ENCODE results near the gene SUGP1.

Gene SUGP1

DNA sequence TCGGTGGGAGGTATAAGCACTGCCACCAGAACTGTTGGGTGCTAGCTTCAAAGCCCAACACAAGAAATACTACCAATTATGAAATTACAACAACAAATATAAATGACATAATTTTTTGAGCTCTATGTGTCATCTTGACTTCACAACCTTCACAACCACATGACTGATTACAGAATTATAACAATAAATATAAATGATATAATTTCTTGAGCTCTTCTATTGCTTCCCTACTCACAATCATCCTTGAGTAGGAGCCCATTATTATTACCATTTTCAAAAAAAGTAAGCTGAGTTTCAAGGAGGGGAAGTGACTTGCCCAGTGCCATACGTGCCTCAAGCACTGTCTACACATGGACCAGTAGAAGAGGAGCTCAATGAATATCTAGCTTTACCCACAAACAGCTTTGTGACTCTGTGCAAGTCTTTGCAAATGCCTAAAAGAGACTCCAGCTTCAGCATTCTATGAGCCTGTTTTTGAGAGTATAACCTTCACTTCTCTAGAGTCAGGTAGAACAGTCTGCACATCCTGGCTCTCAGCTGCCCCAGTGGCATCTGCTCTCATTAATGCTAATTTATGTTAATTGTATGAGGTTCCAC lies 86.0 kb downstream of the SUGP1 start:
- Histone ChIP-seq H3K4me1 (ENCODE audit: insufficient read depth, poor library complexity, severe bottlenecking) (no peaks in the 10 kb centered on the region), H3K27me3 (ENCODE audit: insufficient read depth, poor library complexity, severe bottlenecking) (no peaks in the 10 kb centered on the region), H3K27ac (ENCODE audit: poor library complexity, severe bottlenecking) (no peak overlapping the region), H3K36me3 (ENCODE audit: low read depth) (no peaks in the 10 kb centered on the region), H3K9me3 (ENCODE audit: severe bottlenecking) (peaks cover 11% of the 10 kb centered on the region), H3K4me3 (ENCODE audit: severe bottlenecking) (no peak overlapping the region)
- ATAC-seq (ENCODE audit: low read depth) (no peak), DNase-seq (ENCODE audit: low spot score) (no peak)
- no peak for TF ChIP-seq CTCF (IDR thresholded peaks at IDR 0.05; ENCODE audit: poor library complexity, severe bottlenecking)

GRCh38 chr19:19232261-19232721 lies 88.0 kb downstream of the SUGP1 start:
- DNase-seq (ENCODE audit: low spot score) (no peak), ATAC-seq (ENCODE audit: low read depth) (no peak)
- Histone ChIP-seq H3K36me3 (ENCODE audit: low read depth) (no peaks in the 10 kb centered on the region), H3K4me3 (ENCODE audit: severe bottlenecking) (no peak overlapping the region), H3K4me1 (ENCODE audit: insufficient read depth, poor library complexity, severe bottlenecking) (no peaks in the 10 kb centered on the region), H3K27ac (ENCODE audit: poor library complexity, severe bottlenecking) (no peak overlapping the region), H3K27me3 (ENCODE audit: insufficient read depth, poor library complexity, severe bottlenecking) (no peaks in the 10 kb centered on the region), H3K9me3 (ENCODE audit: severe bottlenecking) (peaks cover 11% of the 10 kb centered on the region)
- TF ChIP-seq CTCF (IDR thresholded peaks at IDR 0.05; ENCODE audit: poor library complexity, severe bottlenecking) = no peak

DNA sequence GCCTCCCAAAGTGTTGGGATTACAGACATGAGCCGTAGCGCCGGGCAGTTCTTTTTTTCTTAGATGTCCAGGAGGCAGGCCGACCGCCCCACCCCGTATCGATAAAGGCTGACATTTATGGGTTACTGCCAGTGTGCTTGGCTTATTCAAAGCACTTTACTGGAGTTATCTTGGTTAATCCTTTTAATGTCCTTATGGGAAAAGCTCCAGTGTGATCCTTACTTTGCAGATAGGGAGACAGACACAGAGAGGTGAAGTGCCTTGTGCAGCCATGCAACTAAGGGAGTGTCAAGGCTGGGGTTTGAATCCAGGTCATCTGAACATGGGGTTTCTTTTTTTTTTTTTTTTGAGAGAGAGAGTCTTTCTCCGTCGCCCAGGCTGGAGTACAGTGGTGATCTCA lies 89.3 kb downstream of the SUGP1 start:
- Histone ChIP-seq H3K27me3 (ENCODE audit: insufficient read depth, poor library complexity, severe bottlenecking) (no peaks in the 10 kb centered on the region), H3K27ac (ENCODE audit: poor library complexity, severe bottlenecking) (no peak overlapping the region), H3K36me3 (ENCODE audit: low read depth) (no peaks in the 10 kb centered on the region), H3K4me1 (ENCODE audit: insufficient read depth, poor library complexity, severe bottlenecking) (no peaks in the 10 kb centered on the region), H3K9me3 (ENCODE audit: severe bottlenecking) (peaks cover 11% of the 10 kb centered on the region), H3K4me3 (ENCODE audit: severe bottlenecking) (no peak overlapping the region)
- TF ChIP-seq CTCF (IDR thresholded peaks at IDR 0.05; ENCODE audit: poor library complexity, severe bottlenecking) = no peak
- ATAC-seq (ENCODE audit: low read depth) = no peak
- DNase-seq (ENCODE audit: low spot score) = no peak

DNA sequence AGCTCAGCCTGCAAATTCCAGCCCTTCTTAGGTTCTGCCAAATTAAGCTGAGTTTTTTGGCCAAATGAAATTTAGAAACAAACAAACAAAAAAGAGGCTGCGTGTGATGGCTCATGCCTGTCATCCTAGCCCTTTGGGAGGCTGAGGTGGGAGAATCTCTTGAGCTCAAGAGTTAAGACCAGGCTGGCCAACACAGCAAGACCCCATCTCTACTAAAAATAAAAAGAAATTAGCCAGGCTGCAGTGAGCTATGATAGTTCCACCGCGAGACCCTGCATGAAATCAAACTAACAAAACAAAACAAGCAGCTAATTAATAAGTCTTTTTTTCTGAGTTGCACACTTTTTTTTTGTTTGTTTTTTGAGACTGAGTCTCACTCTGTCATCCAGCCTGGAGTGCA lies 90.6 kb downstream of the SUGP1 start:
- TF ChIP-seq CTCF (IDR thresholded peaks at IDR 0.05; ENCODE audit: poor library complexity, severe bottlenecking) = no peak
- Histone ChIP-seq H3K36me3 (ENCODE audit: low read depth) (no peaks in the 10 kb centered on the region), H3K27me3 (ENCODE audit: insufficient read depth, poor library complexity, severe bottlenecking) (no peaks in the 10 kb centered on the region), H3K9me3 (ENCODE audit: severe bottlenecking) (peaks cover 7% of the 10 kb centered on the region), H3K4me1 (ENCODE audit: insufficient read depth, poor library complexity, severe bottlenecking) (no peaks in the 10 kb centered on the region), H3K27ac (ENCODE audit: poor library complexity, severe bottlenecking) (no peak overlapping the region), H3K4me3 (ENCODE audit: severe bottlenecking) (no peak overlapping the region)
- DNase-seq (ENCODE audit: low spot score) = no peak
- ATAC-seq (ENCODE audit: low read depth) = no peak

- Histone ChIP-seq H3K4me1 (ENCODE audit: insufficient read depth, poor library complexity, severe bottlenecking) (no peaks in the 10 kb centered on the region), H3K27me3 (ENCODE audit: insufficient read depth, poor library complexity, severe bottlenecking) (peaks cover 7% of the 10 kb centered on the region), H3K4me3 (ENCODE audit: severe bottlenecking) (no peak overlapping the region), H3K36me3 (ENCODE audit: low read depth) (no peaks in the 10 kb centered on the region), H3K27ac (ENCODE audit: poor library complexity, severe bottlenecking) (no peak overlapping the region), H3K9me3 (ENCODE audit: severe bottlenecking) (no peaks in the 10 kb centered on the region)
- no peak for DNase-seq (ENCODE audit: low spot score)
- no peak for TF ChIP-seq CTCF (IDR thresholded peaks at IDR 0.05; ENCODE audit: poor library complexity, severe bottlenecking)
- ATAC-seq (ENCODE audit: low read depth) = no peak
These were observed 93.1 kb downstream of the SUGP1 start for GRCh38 chr19:19227217-19227616.
